IPS-15b (cell line): ENCODE data around the gene GP1BB.
A peak's percentile ranks its signal among the peaks of the same experiment; 100 is the strongest.

Source experiments
- H3K27me3 ChIP-seq: one replicate; pipeline ENCODE4 v1.6.1; 2013; ENCODE audit warnings: low read length; ENCODE audit not compliant: control insufficient read depth, insufficient read depth
- H3K36me3 ChIP-seq: one replicate; pipeline ENCODE4 v1.6.1; 2013; ENCODE audit warnings: low read length; ENCODE audit not compliant: control insufficient read depth, insufficient read depth
- H3K4me1 ChIP-seq: one replicate; pipeline ENCODE4 v1.6.1; 2013; ENCODE audit warnings: mild to moderate bottlenecking, low read length; ENCODE audit not compliant: control insufficient read depth, insufficient read depth
- H3K4me3 ChIP-seq: one replicate; pipeline ENCODE4 v1.5.1; 2013; ENCODE audit warnings: low read depth, low read length
- H3K9ac ChIP-seq: one replicate; pipeline ENCODE4 v1.6.1; 2013; ENCODE audit warnings: low read depth, mild to moderate bottlenecking, low read length
- H3K9me3 ChIP-seq: one replicate; pipeline ENCODE4 v1.6.1; 2013; ENCODE audit warnings: mild to moderate bottlenecking, low read length; ENCODE audit not compliant: control insufficient read depth, insufficient read depth

GP1BB gene

GRCh38 chr22:19718456-19719049, 4.8 kb upstream of the GP1BB start:
- Histone ChIP-seq H3K27me3 (peaks cover 82% of the 10 kb centered on the region), H3K9ac (no peak overlapping the region), H3K36me3 (no peaks in the 10 kb centered on the region), H3K9me3 (no peaks in the 10 kb centered on the region), H3K4me3 (peak overlapping the region; percentile 50), H3K4me1 (peaks cover 6% of the 10 kb centered on the region)

DNA sequence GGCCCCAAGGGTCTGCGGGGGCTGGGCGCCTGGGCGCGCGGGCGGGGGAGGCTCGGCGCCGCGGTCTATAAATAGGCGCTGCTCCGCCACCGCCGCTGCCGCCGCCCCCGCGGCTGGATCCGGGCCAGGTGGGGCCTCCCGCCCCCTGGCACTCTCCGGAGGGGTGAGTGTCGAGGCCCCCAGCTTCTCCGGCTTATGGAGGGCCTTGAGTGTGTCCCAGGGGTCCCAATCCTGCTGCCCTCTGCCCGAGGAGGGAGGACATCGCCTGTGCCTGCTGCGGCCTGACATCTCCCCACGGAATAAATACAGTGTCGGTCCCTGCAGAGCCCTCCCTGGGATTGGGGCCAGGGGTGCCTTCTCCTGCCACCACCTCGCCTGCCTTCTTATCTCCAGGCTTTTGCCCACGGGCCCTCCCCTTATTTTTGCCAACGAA, 4.3 kb upstream of the GP1BB start:
- no peak overlapping the region for H3K9ac ChIP-seq
- peaks cover 6% of the 10 kb centered on the region for H3K4me1 ChIP-seq
- H3K9me3 ChIP-seq = no peaks in the 10 kb centered on the region
- H3K36me3 ChIP-seq = no peaks in the 10 kb centered on the region
- H3K27me3 ChIP-seq = peaks cover 81% of the 10 kb centered on the region
- peak overlapping the region; percentile 50 for H3K4me3 ChIP-seq

- no peak overlapping the region for H3K9ac ChIP-seq
- H3K4me1 ChIP-seq = peaks cover 6% of the 10 kb centered on the region
- peaks cover 86% of the 10 kb centered on the region for H3K27me3 ChIP-seq
- no peaks in the 10 kb centered on the region for H3K9me3 ChIP-seq
- H3K4me3 ChIP-seq = peak overlapping the region; percentile 32
- H3K36me3 ChIP-seq = no peaks in the 10 kb centered on the region
Measured at GRCh38 chr22:19719488-19720021, 3.8 kb upstream of the GP1BB start.

DNA sequence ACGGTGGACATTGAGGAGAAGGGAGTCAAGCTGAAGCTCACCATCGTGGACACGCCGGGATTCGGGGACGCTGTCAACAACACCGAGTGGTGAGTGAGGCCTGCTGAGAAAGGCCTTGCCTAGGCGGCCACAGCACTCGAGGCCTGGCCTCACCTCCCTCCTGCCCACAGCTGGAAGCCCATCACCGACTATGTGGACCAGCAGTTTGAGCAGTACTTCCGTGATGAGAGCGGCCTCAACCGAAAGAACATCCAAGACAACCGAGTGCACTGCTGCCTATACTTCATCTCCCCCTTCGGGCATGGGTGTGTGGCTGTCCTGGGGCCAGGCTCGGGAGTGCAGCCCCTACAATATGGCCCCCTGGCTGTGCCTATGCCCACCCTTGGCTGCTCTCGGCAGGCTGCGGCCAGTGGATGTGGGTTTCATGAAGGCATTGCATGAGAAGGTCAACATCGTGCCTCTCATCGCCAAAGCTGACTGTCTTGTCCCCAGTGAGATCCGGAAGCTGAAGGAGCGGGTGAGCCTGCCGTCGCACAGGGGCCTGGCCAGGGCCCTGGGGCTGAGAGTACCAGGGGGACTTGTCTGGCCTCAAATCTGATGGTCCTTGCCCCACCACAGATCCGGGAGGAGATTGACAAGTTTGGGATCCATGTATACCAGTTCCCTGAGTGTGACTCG, 3.0 kb upstream of the GP1BB start:
- H3K36me3 ChIP-seq = no peaks in the 10 kb centered on the region
- H3K9me3 ChIP-seq = no peaks in the 10 kb centered on the region
- no peak overlapping the region for H3K4me3 ChIP-seq
- H3K9ac ChIP-seq = no peak overlapping the region
- peaks cover 88% of the 10 kb centered on the region for H3K27me3 ChIP-seq
- peaks cover 6% of the 10 kb centered on the region for H3K4me1 ChIP-seq

GRCh38 chr22:19720999-19721329, 2.4 kb upstream of the GP1BB start:
- Histone ChIP-seq H3K9ac (no peak overlapping the region), H3K36me3 (no peaks in the 10 kb centered on the region), H3K4me3 (peak overlapping the region; percentile 40), H3K4me1 (peaks cover 6% of the 10 kb centered on the region), H3K27me3 (peaks cover 86% of the 10 kb centered on the region), H3K9me3 (no peaks in the 10 kb centered on the region)

- Histone ChIP-seq H3K4me3 (peak overlapping the region; percentile 40), H3K4me1 (peaks cover 6% of the 10 kb centered on the region), H3K36me3 (no peaks in the 10 kb centered on the region), H3K9ac (no peak overlapping the region), H3K9me3 (no peaks in the 10 kb centered on the region), H3K27me3 (peaks cover 83% of the 10 kb centered on the region)
Measured at GRCh38 chr22:19721330-19722177, 1.8 kb upstream of the GP1BB start.

- Histone ChIP-seq H3K9me3 (no peaks in the 10 kb centered on the region), H3K36me3 (no peaks in the 10 kb centered on the region), H3K4me1 (peaks cover 6% of the 10 kb centered on the region), H3K9ac (no peak overlapping the region), H3K4me3 (peak overlapping the region; percentile 40), H3K27me3 (peaks cover 83% of the 10 kb centered on the region)
Measured at GRCh38 chr22:19722178-19722981, 959 bp upstream of the GP1BB start.

GRCh38 chr22:19722982-19723231, 432 bp upstream of the GP1BB start:
- Histone ChIP-seq H3K27me3 (peaks cover 83% of the 10 kb centered on the region), H3K36me3 (no peaks in the 10 kb centered on the region), H3K4me1 (peaks cover 4% of the 10 kb centered on the region), H3K4me3 (peak overlapping the region; percentile 40), H3K9ac (no peak overlapping the region), H3K9me3 (no peaks in the 10 kb centered on the region)

DNA sequence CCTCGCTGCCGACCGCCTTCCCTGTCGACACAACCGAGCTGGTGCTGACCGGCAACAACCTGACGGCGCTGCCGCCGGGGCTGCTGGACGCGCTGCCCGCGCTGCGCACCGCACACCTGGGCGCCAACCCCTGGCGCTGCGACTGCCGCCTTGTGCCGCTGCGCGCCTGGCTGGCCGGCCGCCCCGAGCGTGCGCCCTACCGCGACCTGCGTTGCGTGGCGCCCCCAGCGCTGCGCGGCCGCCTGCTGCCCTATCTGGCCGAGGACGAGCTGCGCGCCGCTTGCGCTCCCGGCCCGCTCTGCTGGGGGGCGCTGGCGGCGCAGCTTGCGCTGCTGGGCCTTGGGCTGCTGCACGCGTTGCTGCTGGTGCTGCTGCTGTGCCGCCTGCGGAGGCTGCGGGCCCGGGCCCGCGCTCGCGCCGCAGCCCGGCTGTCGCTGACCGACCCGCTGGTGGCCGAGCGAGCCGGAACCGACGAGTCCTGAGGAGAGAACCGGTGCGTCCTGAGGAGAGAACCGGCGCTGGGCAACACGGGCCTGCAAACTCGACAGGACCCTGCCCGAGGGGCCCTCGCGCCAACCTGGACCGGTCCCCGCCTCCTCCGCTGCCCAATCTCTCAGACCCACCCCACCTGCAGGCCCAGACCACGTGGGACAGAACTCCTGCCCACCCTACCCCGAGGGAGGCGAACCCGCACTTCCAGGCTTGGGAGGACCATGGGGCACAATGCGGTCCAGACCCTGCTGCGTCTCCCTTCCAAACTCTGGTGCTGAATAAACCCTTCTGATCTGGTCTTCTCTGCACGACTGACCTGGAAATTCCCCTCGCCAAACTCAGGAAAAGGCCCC, 866 bp downstream of the GP1BB start:
- Histone ChIP-seq H3K4me1 (peaks cover 4% of the 10 kb centered on the region), H3K9ac (no peak overlapping the region), H3K4me3 (peak overlapping the region; percentile 40), H3K27me3 (peaks cover 80% of the 10 kb centered on the region), H3K36me3 (no peaks in the 10 kb centered on the region), H3K9me3 (no peaks in the 10 kb centered on the region)

GRCh38 chr22:19724927-19725661, 1.8 kb downstream of the GP1BB start:
- no peaks in the 10 kb centered on the region for H3K9me3 ChIP-seq
- peaks cover 75% of the 10 kb centered on the region for H3K27me3 ChIP-seq
- no peak overlapping the region for H3K9ac ChIP-seq
- peak overlapping the region; percentile 23 for H3K4me3 ChIP-seq
- H3K36me3 ChIP-seq = no peaks in the 10 kb centered on the region
- H3K4me1 ChIP-seq = peaks cover 4% of the 10 kb centered on the region
